Hematopoietic multipotent progenitor cell treated with erythropoietin and hydrocortisone succinate and interleukin-3 and kit ligand, for 4 days (in vitro differentiated cells): ENCODE measurements around the gene ADAT3.
"Not testable (repeated sequence)": the region's sequence is repeated elsewhere in the genome, so short reads cannot be mapped to it uniquely, and the experiment has no call there.

Experiments
- DNase-seq: peaks from one replicate; pipeline ENCODE4 v3.0.0-alpha.2; 2015

The ADAT3 gene

GRCh38 chr19:1867349-1867724 is 37.9 kb upstream of the ADAT3 start:
- DNase-seq = no peak

DNA sequence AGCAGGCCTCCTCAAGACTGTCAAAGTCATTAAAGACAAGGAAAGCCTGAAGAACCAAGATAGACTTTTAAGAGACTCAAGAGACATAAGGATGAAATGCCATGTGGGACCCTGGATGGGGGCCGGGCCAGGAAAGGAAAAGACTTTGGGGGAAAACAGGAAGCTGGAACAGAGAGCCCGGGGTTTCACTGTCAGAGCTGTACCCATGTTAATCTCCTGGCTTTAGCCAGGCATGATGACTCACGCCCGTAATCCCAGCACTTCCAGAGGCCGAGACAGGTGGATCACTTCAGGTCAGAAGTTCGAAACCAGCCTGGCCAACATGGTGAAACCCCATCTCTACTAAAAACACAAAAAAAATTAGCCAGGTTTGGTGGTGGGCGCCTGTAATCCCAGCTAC is 36.2 kb upstream of the ADAT3 start:
- no peak for DNase-seq

- no peak for DNase-seq
Observed at GRCh38 chr19:1871140-1871597, 34.0 kb upstream of the ADAT3 start.

DNA sequence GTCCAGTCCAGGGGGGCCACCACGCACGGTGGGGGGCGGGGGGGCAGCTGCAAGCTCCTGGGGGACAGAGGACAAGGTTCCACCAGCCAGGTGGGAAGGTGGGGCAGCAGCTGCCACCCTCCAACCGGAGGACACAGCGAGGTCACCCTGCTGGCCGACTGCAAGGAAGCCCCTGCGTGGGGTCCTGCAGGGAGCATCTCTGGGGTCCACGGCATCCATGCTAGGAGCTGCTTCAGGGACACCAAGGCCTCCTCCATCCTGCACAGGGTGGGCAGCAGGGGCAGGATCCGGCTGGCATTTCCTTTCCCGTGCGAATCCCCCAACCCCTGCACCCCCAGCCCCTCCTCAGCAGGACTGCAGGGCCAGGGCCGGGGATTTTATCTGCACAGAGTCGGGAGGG is 33.6 kb upstream of the ADAT3 start:
- no peak for DNase-seq

GRCh38 chr19:1872807-1873523 is 32.2 kb upstream of the ADAT3 start:
- no peak for DNase-seq

DNA sequence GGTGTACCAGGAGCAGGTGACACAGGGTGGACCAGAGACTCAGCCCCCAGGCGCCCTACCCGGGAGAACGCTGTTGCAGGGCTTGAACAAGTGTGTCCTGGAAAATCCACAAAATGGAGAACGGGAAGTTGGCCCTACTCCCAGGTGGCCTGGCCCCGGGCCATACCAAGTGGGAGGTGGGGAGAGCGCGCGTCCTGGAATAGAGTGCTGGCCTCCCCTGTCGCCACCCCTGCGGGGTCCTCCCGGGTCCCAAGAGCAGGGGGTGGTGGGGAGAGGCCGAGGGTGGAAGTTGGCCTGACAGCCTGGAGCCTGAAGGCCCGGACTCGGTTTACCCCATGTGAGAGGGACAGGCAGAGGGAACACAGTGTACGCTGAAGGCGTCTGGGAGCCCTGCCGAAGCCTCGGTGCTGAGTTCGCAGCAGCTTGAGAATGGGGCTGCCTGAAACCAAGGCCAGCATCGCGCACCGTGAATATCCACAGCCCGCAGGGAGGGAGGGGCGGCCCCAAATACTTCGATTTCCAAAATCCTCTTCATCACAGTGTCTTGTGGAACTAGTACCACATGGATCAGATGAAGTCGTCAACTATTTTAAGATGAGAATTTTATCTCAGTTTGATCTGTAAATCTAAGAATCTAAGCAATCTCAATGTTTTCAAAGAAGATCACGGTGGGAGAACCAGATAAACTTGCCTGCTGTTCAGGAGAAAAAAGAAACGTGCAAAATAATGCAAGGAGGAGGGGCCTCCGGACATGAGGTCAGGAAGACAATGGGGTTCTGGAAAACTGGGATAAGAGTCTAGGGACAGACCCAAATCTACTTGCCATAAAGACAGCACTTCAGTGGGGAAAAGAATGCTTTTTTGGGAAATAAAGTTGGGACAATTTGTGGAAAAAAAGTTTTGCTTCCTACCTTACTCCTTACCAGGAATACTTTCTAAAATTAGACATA is 31.4 kb upstream of the ADAT3 start:
- DNase-seq = no peak

DNA sequence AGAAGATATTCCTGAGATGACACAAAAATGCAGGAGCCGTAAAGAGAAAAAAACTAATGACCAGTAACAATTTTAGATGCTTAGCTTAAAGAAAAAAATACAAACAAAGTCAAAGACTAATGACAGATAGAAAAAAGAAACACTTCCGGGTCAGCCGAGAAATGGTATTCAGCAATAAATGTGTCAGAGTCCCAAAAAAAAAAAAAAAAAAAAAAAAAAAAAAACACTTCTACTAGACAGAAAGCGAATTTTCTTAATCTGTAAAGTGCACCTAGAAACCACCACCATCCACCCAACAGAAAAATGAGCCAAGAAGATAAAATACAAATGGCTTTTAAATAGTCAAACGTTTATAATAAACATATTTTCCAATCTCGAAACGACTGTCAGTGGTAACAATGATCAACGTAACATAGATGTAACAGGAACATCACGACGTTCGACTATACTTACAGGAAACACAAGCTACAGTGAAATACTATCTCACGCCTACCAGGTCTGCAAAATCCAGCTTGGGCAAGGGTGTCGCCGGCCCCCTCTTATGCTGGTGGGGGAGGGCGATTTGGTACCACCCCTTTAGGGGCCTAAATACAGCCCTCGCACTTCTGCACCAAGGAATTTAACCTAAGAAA is 30.5 kb upstream of the ADAT3 start:
- peak; percentile 78 for DNase-seq

- DNase-seq = not testable (repeated sequence)
Observed at GRCh38 chr19:1875265-1875645, 29.9 kb upstream of the ADAT3 start.

GRCh38 chr19:1875646-1876495 is 29.3 kb upstream of the ADAT3 start:
- DNase-seq = peak; percentile 98

- not testable (repeated sequence) for DNase-seq
Observed at GRCh38 chr19:1876496-1877279, 28.5 kb upstream of the ADAT3 start.

DNA sequence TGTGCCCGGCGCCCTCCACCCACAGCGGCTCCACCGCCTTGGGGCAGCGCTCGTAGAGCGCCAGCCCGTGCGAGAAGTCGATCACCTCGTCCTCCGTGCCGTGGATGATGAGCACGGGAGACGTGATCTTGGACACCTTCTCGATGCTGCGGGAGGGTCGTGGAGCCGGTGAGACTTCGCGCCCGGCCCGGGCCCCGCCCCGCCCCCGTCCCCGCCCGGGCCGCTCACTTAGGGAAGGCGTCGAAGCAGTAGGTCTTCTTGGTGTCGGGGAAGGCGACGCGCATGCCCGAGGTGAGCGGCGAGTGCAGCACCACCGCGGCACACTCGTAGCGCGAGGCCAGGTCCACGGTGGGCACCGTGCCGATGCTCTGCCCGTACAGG is 27.9 kb upstream of the ADAT3 start:
- not testable (repeated sequence) for DNase-seq

GRCh38 chr19:1878583-1878982 is 26.6 kb upstream of the ADAT3 start:
- not testable (repeated sequence) for DNase-seq

DNA sequence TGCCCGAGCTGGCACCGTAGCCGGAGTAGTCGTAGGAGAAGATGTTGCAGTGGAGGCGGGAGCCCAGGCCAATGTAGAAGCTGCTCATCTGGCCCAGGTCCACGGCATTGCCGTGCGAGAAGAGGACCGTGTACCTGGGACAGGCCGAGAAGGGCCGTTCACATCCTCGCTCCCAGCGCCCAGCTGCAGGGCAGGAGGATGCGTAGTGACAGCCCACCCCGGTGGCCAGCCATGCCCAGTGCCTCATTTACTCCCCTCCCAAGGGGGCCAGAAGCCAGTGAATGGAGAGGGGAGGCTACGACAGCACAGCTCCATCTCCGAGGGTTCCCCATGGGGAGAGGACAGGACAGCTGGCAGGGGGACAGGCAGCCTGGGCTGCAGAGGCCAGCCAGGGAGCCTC is 25.2 kb upstream of the ADAT3 start:
- DNase-seq = not testable (repeated sequence)

- DNase-seq = no peak
Observed at GRCh38 chr19:1880611-1881392, 24.4 kb upstream of the ADAT3 start.

GRCh38 chr19:1881393-1882088 is 23.7 kb upstream of the ADAT3 start:
- not testable (repeated sequence) for DNase-seq

GRCh38 chr19:1882089-1882785 is 23.0 kb upstream of the ADAT3 start:
- DNase-seq = no peak

- no peak for DNase-seq
Observed at GRCh38 chr19:1882786-1883692, 22.2 kb upstream of the ADAT3 start.

GRCh38 chr19:1883784-1884183 is 21.4 kb upstream of the ADAT3 start:
- no peak for DNase-seq
